ENCODE measurements around the gene EMILIN1. TPM values are rescaled to one million over a fixed set of nuclear protein-coding genes. Genes with fewer than 3 reads are reported as not detected.

EMILIN1 gene
- total RNA-seq, 4 donors from 2014 or later, result 6.8 to 18.2 (median 11.3) TPM

GRCh38 chr2:27051902-27052645, 26.3 kb upstream of the EMILIN1 start:
- H3K27ac ChIP-seq, result peak overlapping the region; percentile 93 to 96 (median 93)
- no peak for ATAC-seq
- H3K36me3 ChIP-seq, result peaks cover 0 to 33% of the 10 kb centered on the region in 2 donors
- peak in 1 of 2 donors; percentile 35 for DNase-seq
- no peaks in the 10 kb centered on the region for H3K27me3 ChIP-seq
- TF ChIP-seq POLR2A (IDR thresholded peaks at IDR 0.05), result no peak
- TF ChIP-seq, protein P1, sequence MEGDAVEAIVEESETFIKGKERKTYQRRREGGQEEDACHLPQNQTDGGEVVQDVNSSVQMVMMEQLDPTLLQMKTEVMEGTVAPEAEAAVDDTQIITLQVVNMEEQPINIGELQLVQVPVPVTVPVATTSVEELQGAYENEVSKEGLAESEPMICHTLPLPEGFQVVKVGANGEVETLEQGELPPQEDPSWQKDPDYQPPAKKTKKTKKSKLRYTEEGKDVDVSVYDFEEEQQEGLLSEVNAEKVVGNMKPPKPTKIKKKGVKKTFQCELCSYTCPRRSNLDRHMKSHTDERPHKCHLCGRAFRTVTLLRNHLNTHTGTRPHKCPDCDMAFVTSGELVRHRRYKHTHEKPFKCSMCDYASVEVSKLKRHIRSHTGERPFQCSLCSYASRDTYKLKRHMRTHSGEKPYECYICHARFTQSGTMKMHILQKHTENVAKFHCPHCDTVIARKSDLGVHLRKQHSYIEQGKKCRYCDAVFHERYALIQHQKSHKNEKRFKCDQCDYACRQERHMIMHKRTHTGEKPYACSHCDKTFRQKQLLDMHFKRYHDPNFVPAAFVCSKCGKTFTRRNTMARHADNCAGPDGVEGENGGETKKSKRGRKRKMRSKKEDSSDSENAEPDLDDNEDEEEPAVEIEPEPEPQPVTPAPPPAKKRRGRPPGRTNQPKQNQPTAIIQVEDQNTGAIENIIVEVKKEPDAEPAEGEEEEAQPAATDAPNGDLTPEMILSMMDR (IDR thresholded peaks at IDR 0.05 in 4 of 5, conservative IDR thresholded peaks at IDR 0.05 in 1 of 5), result no peak
- in situ Hi-C loops (cut with MboI; ENCODE audit: low sequenced_read_pairs in 4 of 4), result no loop called here
- intact Hi-C loops (cut with DNase I; ENCODE audit: low total_unique reads), result loop anchor here (2.0 kb wide), 1 partner anchor 19 kb away; the partner anchor contains the start of gene OST4
- H3K4me3 ChIP-seq, result peak overlapping the region; percentile 78 to 92 (median 84)
- peaks cover 11 to 13% of the 10 kb centered on the region in 2 donors for H3K4me1 ChIP-seq
- H3K9me3 ChIP-seq, result no peaks in the 10 kb centered on the region

- no peak overlapping the region for H3K27ac ChIP-seq
- intact Hi-C loops (cut with DNase I; ENCODE audit: low total_unique reads) (loop anchor here (2.0 kb wide), 1 partner anchor 17 kb away; the partner anchor contains the start of gene OST4), in situ Hi-C loops (cut with MboI; ENCODE audit: low sequenced_read_pairs in 4 of 4) (no loop called here)
- ATAC-seq (no peak), DNase-seq (no peak)
- TF ChIP-seq, protein P1 (IDR thresholded peaks at IDR 0.05 in 4 of 5, conservative IDR thresholded peaks at IDR 0.05 in 1 of 5), result no peak
- no peak for TF ChIP-seq POLR2A (IDR thresholded peaks at IDR 0.05)
- no peaks in the 10 kb centered on the region for H3K9me3 ChIP-seq
- H3K36me3 ChIP-seq, result peaks cover 0 to 38% of the 10 kb centered on the region in 2 donors
- H3K27me3 ChIP-seq, result no peaks in the 10 kb centered on the region
- H3K4me1 ChIP-seq, result peaks cover 11 to 13% of the 10 kb centered on the region in 2 donors
- no peak overlapping the region for H3K4me3 ChIP-seq
Observed at GRCh38 chr2:27053321-27053720, 25.1 kb upstream of the EMILIN1 start.

DNA sequence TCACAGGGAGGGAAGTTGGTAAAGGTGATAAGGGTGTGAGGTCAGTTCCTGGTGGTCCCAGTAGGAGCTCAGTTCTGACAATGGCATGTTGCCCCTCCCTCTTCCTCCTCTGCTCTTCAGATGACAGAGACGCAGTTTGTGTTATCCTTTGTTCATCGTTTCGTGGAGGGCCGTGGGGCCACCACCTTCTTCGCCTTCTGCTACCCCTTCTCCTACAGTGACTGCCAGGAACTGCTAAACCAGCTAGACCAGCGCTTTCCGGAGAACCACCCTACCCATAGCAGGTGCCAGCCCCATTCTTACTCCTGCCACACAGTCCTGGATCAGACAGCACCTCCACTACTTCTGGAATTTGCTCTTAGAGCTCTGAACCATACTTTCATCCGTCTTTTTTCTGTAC, 24.6 kb upstream of the EMILIN1 start:
- DNase-seq (no peak), ATAC-seq (no peak)
- Histone ChIP-seq H3K9me3 (no peaks in the 10 kb centered on the region), H3K4me3 (no peak overlapping the region), H3K4me1 (peaks cover 11 to 13% of the 10 kb centered on the region in 2 donors), H3K27me3 (no peaks in the 10 kb centered on the region), H3K36me3 (peaks cover 0 to 41% of the 10 kb centered on the region in 2 donors), H3K27ac (no peak overlapping the region)
- in situ Hi-C loops (cut with MboI; ENCODE audit: low sequenced_read_pairs in 4 of 4) (no loop called here), intact Hi-C loops (cut with DNase I; ENCODE audit: low total_unique reads) (loop anchor here (2.0 kb wide), 1 partner anchor 17 kb away; the partner anchor contains the start of gene OST4)
- TF ChIP-seq, protein P1 (IDR thresholded peaks at IDR 0.05 in 4 of 5, conservative IDR thresholded peaks at IDR 0.05 in 1 of 5), result no peak
- TF ChIP-seq POLR2A (IDR thresholded peaks at IDR 0.05), result no peak

DNA sequence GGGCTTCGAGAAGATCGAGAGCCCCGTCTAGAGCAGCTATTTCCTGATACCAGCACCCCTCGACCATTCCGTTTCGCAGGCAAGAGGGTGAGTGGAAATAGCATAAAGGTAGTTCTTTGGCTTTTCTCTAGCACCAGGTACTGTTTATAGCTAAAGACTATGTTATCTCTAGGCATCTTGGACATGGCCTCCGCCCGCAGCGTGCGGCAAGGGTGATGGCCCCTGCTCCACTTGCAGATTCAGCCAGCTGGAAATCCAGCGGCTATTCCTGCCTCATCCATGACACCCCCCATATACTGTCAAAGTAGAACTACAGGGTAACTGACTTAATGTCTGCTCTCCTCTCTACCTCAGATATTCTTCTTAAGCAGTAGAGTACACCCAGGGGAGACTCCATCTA, 23.7 kb upstream of the EMILIN1 start:
- intact Hi-C loops (cut with DNase I; ENCODE audit: low total_unique reads), result no loop called here

More for the DNA sequence above, 23.7 kb upstream of the EMILIN1 start:
- no peak for DNase-seq
- no peak for ATAC-seq
- peaks cover 5 to 9% of the 10 kb centered on the region in 2 donors for H3K4me1 ChIP-seq
- H3K36me3 ChIP-seq, result peaks cover 0 to 44% of the 10 kb centered on the region in 2 donors
- no peak for TF ChIP-seq POLR2A (IDR thresholded peaks at IDR 0.05)
- TF ChIP-seq, protein P1 (IDR thresholded peaks at IDR 0.05 in 4 of 5, conservative IDR thresholded peaks at IDR 0.05 in 1 of 5), result no peak
- H3K4me3 ChIP-seq, result no peak overlapping the region
- no peaks in the 10 kb centered on the region for H3K9me3 ChIP-seq
- no peaks in the 10 kb centered on the region for H3K27me3 ChIP-seq
- in situ Hi-C loops (cut with MboI; ENCODE audit: low sequenced_read_pairs in 4 of 4), result no loop called here
- H3K27ac ChIP-seq, result no peak overlapping the region

Measured in gastrocnemius medialis (tissue), 4 donors.